GM23248 (cell line): ENCODE results near the gene TRIM38. TPM values are rescaled to one million over a fixed set of nuclear protein-coding genes. Genes with fewer than 3 reads are reported as not detected.

Experiments used
- DNase-seq: peaks from one replicate; pipeline ENCODE4 v3.0.0-alpha.2; 2015
- H2AFZ ChIP-seq: fragments of 200-600 bp; sonication (generic); 2 replicates; pipeline ENCODE4 v1.6.1; 2016; ENCODE audit warnings: antibody characterized with exemption
- H3F3A ChIP-seq: fragments of 200-600 bp; sonication (generic); 2 replicates; pipeline ENCODE4 v1.6.1; 2016; ENCODE audit warnings: mild to moderate bottlenecking, antibody characterized with exemption, mixed run types; ENCODE audit not compliant: insufficient read depth
- H3K27ac ChIP-seq: fragments of 200-600 bp; sonication (generic); 2 replicates; pipeline ENCODE4 v1.5.1; 2016; ENCODE audit warnings: mild to moderate bottlenecking
- H3K27me3 ChIP-seq: fragments of 200-600 bp; sonication (generic); replicated peaks from 2 replicates; pipeline ENCODE4 v1.6.1; 2016; ENCODE audit warnings: mild to moderate bottlenecking; ENCODE audit not compliant: insufficient read depth
- H3K36me3 ChIP-seq: fragments of 200-600 bp; sonication (generic); 2 replicates; pipeline ENCODE4 v1.6.1; 2016; ENCODE audit warnings: low read depth, mild to moderate bottlenecking
- H3K4me1 ChIP-seq: fragments of 200-600 bp; sonication (generic); 2 replicates; pipeline ENCODE4 v1.6.1; 2016; ENCODE audit warnings: mild to moderate bottlenecking; ENCODE audit not compliant: insufficient read depth
- H3K4me2 ChIP-seq: fragments of 200-600 bp; sonication (generic); one replicate; pipeline ENCODE4 v1.6.1; 2016; ENCODE audit warnings: mild to moderate bottlenecking; ENCODE audit not compliant: unreplicated experiment
- H3K4me3 ChIP-seq: fragments of 200-600 bp; sonication (generic); 2 replicates; pipeline ENCODE4 v1.5.1; 2016; ENCODE audit warnings: mild to moderate bottlenecking
- H3K79me2 ChIP-seq: fragments of 200-600 bp; sonication (generic); 2 replicates; pipeline ENCODE4 v1.6.1; 2016; ENCODE audit warnings: mild to moderate bottlenecking; ENCODE audit not compliant: insufficient read depth
- H3K9ac ChIP-seq: fragments of 200-600 bp; sonication (generic); 2 replicates; pipeline ENCODE4 v1.6.1; 2016; ENCODE audit warnings: mild to moderate bottlenecking
- H3K9me2 ChIP-seq: fragments of 200-600 bp; sonication (generic); 2 replicates; pipeline ENCODE4 v1.6.1; 2016; ENCODE audit warnings: mixed run types, mild to moderate bottlenecking, moderate library complexity; ENCODE audit not compliant: insufficient read depth
- H3K9me3 ChIP-seq: fragments of 200-600 bp; sonication (generic); one replicate; pipeline ENCODE4 v1.6.1; 2017; ENCODE audit warnings: low read depth
- H4K20me1 ChIP-seq: fragments of 200-600 bp; sonication (generic); 2 replicates; pipeline ENCODE4 v1.6.0; 2016; ENCODE audit not compliant: insufficient read depth
- EZH2 ChIP-seq: fragments of 200-600 bp; sonication (generic); IDR thresholded peaks from 2 replicates; pipeline ENCODE4 v1.6.1; 2018; ENCODE audit warnings: antibody characterized with exemption, mild to moderate bottlenecking; ENCODE audit not compliant: insufficient read depth, poor library complexity, severe bottlenecking
- EZH2phosphoT487 ChIP-seq: fragments of 200-600 bp; sonication (generic); IDR thresholded peaks from 2 replicates; pipeline ENCODE4 v1.6.1; 2018; ENCODE audit warnings: antibody characterized with exemption, moderate library complexity, mild to moderate bottlenecking, low read depth; ENCODE audit not compliant: insufficient read depth
- WGBS, 2 experiments: methylation state at CpG; one replicate each; pipeline ENCODE4 v1.1.6; 2015 to 2017; ENCODE audit warnings: low lambda C conversion rate in 2 of 2, low coverage in 1 of 2; ENCODE audit errors: missing lambda C conversion rate in 2 of 2; 5-methylcytosine and 5-hydroxymethylcytosine counted together
- in situ Hi-C: fragments of 300-500 bp; cut with MboI; formaldehyde crosslinking; loops from 2 replicates; pipeline ENCODE4 v1.15.0; 2020
- polyA plus RNA-seq: library from polyadenylated mRNA; unstranded; fragments of >200 nt; fragmentation: Nextera tagmentation; extraction: Ambion mirVana; gene quantifications from 2 replicates; pipeline ENCODE4 v1.2.1, GENCODE V29; 2016
- total RNA-seq: library from RNA; depleted of rRNA; stranded (reverse); fragments of >200 nt; shearing (Covaris generic); gene quantifications from 2 replicates; pipeline ENCODE4 v1.2.3, GENCODE V29; 2014

TRIM38 gene
- total and polyA plus RNA-seq, 2 experiments from 2014 or later = 7.3 to 7.6 TPM

GRCh38 chr6:26030716-26031115 lies 68.1 kb downstream of the TRIM38 start:
- H3K27me3 ChIP-seq = no peaks in the 10 kb centered on the region
- no peak overlapping the region for H2AFZ ChIP-seq
- no peak for TF ChIP-seq EZH2phosphoT487
- H3K9me2 ChIP-seq = no peaks in the 10 kb centered on the region
- no peaks in the 10 kb centered on the region for H3K9me3 ChIP-seq
- H3K36me3 ChIP-seq = no peaks in the 10 kb centered on the region
- no peak for DNase-seq
- in situ Hi-C loops = loop anchor here (25.0 kb wide), 2 partner anchors 1107 to 1832 kb away; a partner anchor contains a TSS
- no peaks in the 10 kb centered on the region for H3K79me2 ChIP-seq
- no peak overlapping the region for H3K27ac ChIP-seq
- peak overlapping the region; percentile 80 for H3K9ac ChIP-seq
- peaks cover 14% of the 10 kb centered on the region for H3K4me1 ChIP-seq
- WGBS, 2 experiments = 79 to 84% methylated on average over 3 of the region's 3 CpGs
- peaks cover 54% of the 10 kb centered on the region for H3F3A ChIP-seq
- no peak overlapping the region for H3K4me3 ChIP-seq
- H3K4me2 ChIP-seq = peak overlapping the region; percentile 90
- no peaks in the 10 kb centered on the region for H4K20me1 ChIP-seq

GRCh38 chr6:26031151-26031594 lies 68.6 kb downstream of the TRIM38 start:
- in situ Hi-C loops = loop anchor here (25.0 kb wide), 2 partner anchors 1106 to 1831 kb away; a partner anchor contains a TSS
- 32 to 36% methylated on average over 5 of the region's 5 CpGs for WGBS, 2 experiments

GRCh38 chr6:26031595-26032339 lies 69.2 kb downstream of the TRIM38 start:
- H3K4me1 ChIP-seq = peaks cover 11% of the 10 kb centered on the region; the same call in 1 of the 2 replicates
- H3K27ac ChIP-seq = peak overlapping the region; percentile 85
- H3K9me2 ChIP-seq = no peaks in the 10 kb centered on the region
- H2AFZ ChIP-seq = peak overlapping the region; percentile 89
- in situ Hi-C loops = loop anchor here (25.0 kb wide), 2 partner anchors 1106 to 1831 kb away; a partner anchor contains a TSS
- H3K79me2 ChIP-seq = no peaks in the 10 kb centered on the region
- no peaks in the 10 kb centered on the region for H3K36me3 ChIP-seq
- H3K4me3 ChIP-seq = peak overlapping the region; percentile 70
- WGBS, 2 experiments = 3 to 4% methylated on average over 40 to 44 of the region's 44 CpGs
- peak overlapping the region; percentile 90 for H3K4me2 ChIP-seq
- peak overlapping the region; percentile 80 for H3K9ac ChIP-seq
- TF ChIP-seq EZH2 (no peak), EZH2phosphoT487 (no peak)
- H3F3A ChIP-seq = peaks cover 45% of the 10 kb centered on the region
- no peaks in the 10 kb centered on the region for H3K9me3 ChIP-seq
- no peaks in the 10 kb centered on the region for H4K20me1 ChIP-seq
- DNase-seq = peak; percentile 96
- no peaks in the 10 kb centered on the region for H3K27me3 ChIP-seq

More at GRCh38 chr6:26031151-26031594, 68.6 kb downstream of the TRIM38 start:
- H3K9ac ChIP-seq = peak overlapping the region; percentile 80
- no peak for DNase-seq
- H3K4me3 ChIP-seq = peak overlapping the region; percentile 70
- TF ChIP-seq EZH2phosphoT487 = no peak
- H3K27ac ChIP-seq = peak overlapping the region; percentile 85
- H3K4me2 ChIP-seq = peak overlapping the region; percentile 90
- peaks cover 49% of the 10 kb centered on the region for H3F3A ChIP-seq
- H4K20me1 ChIP-seq = no peaks in the 10 kb centered on the region
- H3K9me2 ChIP-seq = no peaks in the 10 kb centered on the region
- H3K27me3 ChIP-seq = no peaks in the 10 kb centered on the region
- H2AFZ ChIP-seq = peak overlapping the region; percentile 89
- no peaks in the 10 kb centered on the region for H3K9me3 ChIP-seq
- H3K4me1 ChIP-seq = peaks cover 11% of the 10 kb centered on the region; the same call in 1 of the 2 replicates
- no peaks in the 10 kb centered on the region for H3K79me2 ChIP-seq
- no peaks in the 10 kb centered on the region for H3K36me3 ChIP-seq

GRCh38 chr6:26032340-26033084 lies 69.9 kb downstream of the TRIM38 start:
- DNase-seq = peak; percentile 56

More at GRCh38 chr6:26032340-26033084, 69.9 kb downstream of the TRIM38 start:
- H3F3A ChIP-seq = peaks cover 39% of the 10 kb centered on the region
- peak overlapping the region; percentile 85 for H3K27ac ChIP-seq
- no peaks in the 10 kb centered on the region for H3K9me3 ChIP-seq
- H3K9ac ChIP-seq = peak overlapping the region; percentile 80
- H3K9me2 ChIP-seq = no peaks in the 10 kb centered on the region
- no peaks in the 10 kb centered on the region for H3K79me2 ChIP-seq
- H4K20me1 ChIP-seq = no peaks in the 10 kb centered on the region
- peaks cover 10% of the 10 kb centered on the region; the same call in 1 of the 2 replicates for H3K4me1 ChIP-seq
- H3K36me3 ChIP-seq = no peaks in the 10 kb centered on the region
- TF ChIP-seq EZH2 (no peak), EZH2phosphoT487 (no peak)
- peak overlapping the region; percentile 70 for H3K4me3 ChIP-seq
- WGBS, 2 experiments = 1% methylated on average over 19 of the region's 19 CpGs
- H2AFZ ChIP-seq = peak overlapping the region; percentile 89
- in situ Hi-C loops = loop anchor here (25.0 kb wide), 2 partner anchors 1105 to 1830 kb away; a partner anchor contains a TSS
- H3K27me3 ChIP-seq = no peaks in the 10 kb centered on the region
- peak overlapping the region; percentile 90 for H3K4me2 ChIP-seq
